Osteocyte (in vitro differentiated cells): ENCODE data around the gene ADAM10. TPM values are rescaled to one million over a fixed set of nuclear protein-coding genes. Genes with fewer than 3 reads are reported as not detected.

Experiments
- DNase-seq: peaks from one replicate; pipeline ENCODE4 v3.0.0; 2021; ENCODE audit warnings: mixed read lengths; ENCODE audit not compliant: unreplicated experiment; ENCODE audit errors: extremely low spot score
- H3K27ac Mint-ChIP-seq: one replicate; pipeline ENCODE4 v1.8.0; 2021; ENCODE audit warnings: mild to moderate bottlenecking, mixed read lengths; ENCODE audit not compliant: unreplicated experiment
- H3K27me3 Mint-ChIP-seq: one replicate; pipeline ENCODE4 v1.8.0; 2021; ENCODE audit warnings: mixed read lengths; ENCODE audit not compliant: unreplicated experiment
- H3K36me3 Mint-ChIP-seq: one replicate; pipeline ENCODE4 v1.8.0; 2021; ENCODE audit warnings: mixed read lengths; ENCODE audit not compliant: unreplicated experiment
- H3K4me1 Mint-ChIP-seq: one replicate; pipeline ENCODE4 v1.8.0; 2021; ENCODE audit warnings: mixed read lengths; ENCODE audit not compliant: unreplicated experiment
- H3K4me3 Mint-ChIP-seq: one replicate; pipeline ENCODE4 v1.8.0; 2021; ENCODE audit warnings: mild to moderate bottlenecking, moderate library complexity, mixed read lengths; ENCODE audit not compliant: unreplicated experiment
- H3K9me3 Mint-ChIP-seq: one replicate; pipeline ENCODE4 v1.8.0; 2021; ENCODE audit warnings: mixed read lengths; ENCODE audit not compliant: unreplicated experiment
- total RNA-seq: library from RNA; stranded (reverse); gene quantifications from 2 replicates; pipeline ENCODE4 v1.2.1, GENCODE V29; 2021
- TF ChIP-seq, protein P1 (sequence below): fragments of 200-600 bp; sonication (generic); IDR thresholded peaks from 2 replicates; pipeline ENCODE4 v1.5.0; 2021; ENCODE audit warnings: antibody characterized with exemption, mild to moderate bottlenecking, moderate library complexity

Gene ADAM10
- total RNA-seq, 1 donor from 2014 or later, result 169 TPM

DNA sequence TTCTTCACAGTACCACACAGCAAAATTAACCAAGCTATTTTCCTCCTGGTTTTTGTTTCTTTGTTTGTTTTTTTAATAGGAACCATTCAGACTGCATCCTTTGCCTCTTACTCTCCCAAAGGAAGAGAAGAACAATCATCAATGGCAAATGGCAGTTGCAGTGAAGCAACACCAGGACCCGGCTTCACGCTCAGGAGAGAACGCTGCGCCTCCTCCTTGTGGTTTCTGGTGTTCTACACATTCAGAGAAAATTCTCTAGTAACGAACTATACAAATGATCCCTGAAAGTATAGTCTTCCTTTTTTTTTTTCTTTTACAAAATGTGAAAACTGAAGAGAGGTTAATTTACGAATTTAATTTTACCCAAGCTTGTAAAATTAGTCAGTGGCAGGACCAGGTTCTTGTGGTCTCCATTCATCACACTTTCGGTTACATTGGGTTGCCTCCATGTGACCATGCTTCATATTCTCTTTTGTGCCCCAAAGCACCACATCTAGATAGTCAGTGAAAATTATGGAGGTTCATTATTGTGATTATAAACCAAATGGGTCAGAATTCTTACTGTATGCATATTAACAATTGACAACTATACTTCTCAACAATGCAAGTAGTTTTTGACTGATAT lies 11.0 kb upstream of the ADAM10 start:
- Mint-ChIP-seq H3K36me3 (no peaks in the 10 kb centered on the region), H3K4me3 (no peak overlapping the region), H3K27ac (no peak overlapping the region), H3K9me3 (peaks cover 6% of the 10 kb centered on the region), H3K27me3 (peaks cover 4% of the 10 kb centered on the region), H3K4me1 (no peaks in the 10 kb centered on the region)
- TF ChIP-seq, protein P1, sequence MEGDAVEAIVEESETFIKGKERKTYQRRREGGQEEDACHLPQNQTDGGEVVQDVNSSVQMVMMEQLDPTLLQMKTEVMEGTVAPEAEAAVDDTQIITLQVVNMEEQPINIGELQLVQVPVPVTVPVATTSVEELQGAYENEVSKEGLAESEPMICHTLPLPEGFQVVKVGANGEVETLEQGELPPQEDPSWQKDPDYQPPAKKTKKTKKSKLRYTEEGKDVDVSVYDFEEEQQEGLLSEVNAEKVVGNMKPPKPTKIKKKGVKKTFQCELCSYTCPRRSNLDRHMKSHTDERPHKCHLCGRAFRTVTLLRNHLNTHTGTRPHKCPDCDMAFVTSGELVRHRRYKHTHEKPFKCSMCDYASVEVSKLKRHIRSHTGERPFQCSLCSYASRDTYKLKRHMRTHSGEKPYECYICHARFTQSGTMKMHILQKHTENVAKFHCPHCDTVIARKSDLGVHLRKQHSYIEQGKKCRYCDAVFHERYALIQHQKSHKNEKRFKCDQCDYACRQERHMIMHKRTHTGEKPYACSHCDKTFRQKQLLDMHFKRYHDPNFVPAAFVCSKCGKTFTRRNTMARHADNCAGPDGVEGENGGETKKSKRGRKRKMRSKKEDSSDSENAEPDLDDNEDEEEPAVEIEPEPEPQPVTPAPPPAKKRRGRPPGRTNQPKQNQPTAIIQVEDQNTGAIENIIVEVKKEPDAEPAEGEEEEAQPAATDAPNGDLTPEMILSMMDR, result no peak
- DNase-seq, result no peak

DNA sequence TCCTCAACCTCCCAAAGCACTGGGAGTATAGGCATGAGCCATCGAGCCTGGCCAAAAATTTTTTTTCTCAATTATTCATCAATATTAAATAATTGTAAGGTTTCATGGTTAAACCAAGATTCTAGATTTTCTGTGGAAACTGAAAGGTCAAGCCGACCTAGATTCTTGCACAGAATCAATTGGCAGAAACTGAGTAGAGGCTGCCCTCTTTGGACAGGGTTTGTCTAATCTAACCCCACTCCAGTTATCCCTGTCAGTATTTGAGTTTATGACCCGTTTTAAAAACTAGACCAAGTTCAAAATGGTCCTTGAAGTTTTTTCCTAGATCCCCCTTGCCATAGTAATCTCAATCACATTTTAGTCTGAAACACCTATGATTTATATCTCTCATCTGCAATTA lies 8.6 kb upstream of the ADAM10 start:
- H3K27ac Mint-ChIP-seq, result no peak overlapping the region
- no peak for DNase-seq
- H3K4me1 Mint-ChIP-seq, result peaks cover 1% of the 10 kb centered on the region
- no peaks in the 10 kb centered on the region for H3K36me3 Mint-ChIP-seq
- H3K4me3 Mint-ChIP-seq, result no peak overlapping the region
- TF ChIP-seq, protein P1, result peak; percentile 52
- peaks cover 6% of the 10 kb centered on the region for H3K27me3 Mint-ChIP-seq
- H3K9me3 Mint-ChIP-seq, result no peaks in the 10 kb centered on the region

DNA sequence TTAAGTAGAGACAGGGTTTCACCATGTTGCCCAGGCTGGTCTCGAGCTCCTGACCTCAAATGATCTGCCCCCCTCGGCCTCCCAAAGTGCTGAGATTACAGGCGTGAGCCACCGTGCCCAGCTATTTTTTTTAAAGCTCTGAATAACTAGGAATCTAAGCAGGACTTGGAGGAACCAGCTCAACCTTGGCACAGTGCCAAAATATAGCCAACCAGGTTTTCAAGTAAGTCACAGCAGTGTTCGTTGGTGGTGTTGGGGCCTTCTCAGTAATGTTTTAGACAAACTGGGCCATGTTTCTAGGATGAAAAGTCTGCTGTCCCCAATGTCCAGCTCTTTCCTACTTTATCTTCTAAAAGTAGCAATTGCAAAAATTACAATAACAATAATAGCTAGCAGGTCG lies 6.4 kb upstream of the ADAM10 start:
- TF ChIP-seq, protein P1, result no peak
- Mint-ChIP-seq H3K27ac (no peak overlapping the region), H3K4me1 (peaks cover 1% of the 10 kb centered on the region), H3K9me3 (no peaks in the 10 kb centered on the region), H3K27me3 (peaks cover 6% of the 10 kb centered on the region), H3K4me3 (no peak overlapping the region), H3K36me3 (no peaks in the 10 kb centered on the region)
- no peak for DNase-seq

DNA sequence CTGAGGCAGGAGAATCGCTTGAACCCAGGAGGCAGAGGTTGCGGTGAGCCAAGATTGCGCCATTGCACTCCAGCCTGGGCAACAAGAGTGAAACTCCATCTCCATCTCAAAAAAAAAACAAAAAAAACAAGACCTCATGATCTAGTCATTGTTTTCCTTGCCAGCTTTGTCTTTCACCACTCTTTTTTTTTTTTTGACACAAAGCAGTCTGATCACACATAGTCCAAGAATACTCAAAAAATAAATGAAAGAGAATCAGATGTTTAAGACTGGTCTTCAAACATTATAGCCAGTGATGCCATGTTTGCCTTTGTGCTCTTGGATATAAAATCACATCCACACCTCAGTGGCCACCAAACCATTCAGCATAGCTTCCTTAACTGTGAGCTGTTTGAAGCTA lies 5.8 kb upstream of the ADAM10 start:
- Mint-ChIP-seq H3K4me1 (peaks cover 4% of the 10 kb centered on the region), H3K27ac (no peak overlapping the region), H3K36me3 (no peaks in the 10 kb centered on the region), H3K4me3 (no peak overlapping the region), H3K9me3 (no peaks in the 10 kb centered on the region), H3K27me3 (peaks cover 2% of the 10 kb centered on the region)
- no peak for DNase-seq
- TF ChIP-seq, protein P1, result no peak

DNA sequence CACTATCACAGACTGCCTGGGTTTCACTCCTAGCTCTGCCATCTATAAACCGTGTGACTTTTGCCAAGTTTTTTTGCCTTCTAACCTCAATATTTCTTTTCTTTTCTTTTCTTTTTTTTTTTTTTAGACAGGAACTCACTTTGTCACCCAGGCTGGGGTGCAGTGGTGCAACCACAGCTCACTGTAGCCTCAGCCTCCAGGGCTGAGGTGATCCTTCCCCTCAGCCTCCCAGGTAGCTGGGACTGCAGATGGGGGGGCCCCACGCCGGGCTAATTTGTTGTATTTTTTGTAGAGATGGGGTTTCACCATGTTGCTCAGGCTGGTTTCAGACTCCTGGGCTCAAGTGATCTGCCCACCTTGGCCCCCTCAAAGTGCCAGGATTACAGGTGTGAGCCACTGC lies 3.2 kb upstream of the ADAM10 start:
- TF ChIP-seq, protein P1, result no peak
- no peak for DNase-seq
- peaks cover 2% of the 10 kb centered on the region for H3K27me3 Mint-ChIP-seq
- no peaks in the 10 kb centered on the region for H3K36me3 Mint-ChIP-seq
- H3K4me1 Mint-ChIP-seq, result peaks cover 12% of the 10 kb centered on the region
- H3K9me3 Mint-ChIP-seq, result no peaks in the 10 kb centered on the region
- no peak overlapping the region for H3K27ac Mint-ChIP-seq
- H3K4me3 Mint-ChIP-seq, result no peak overlapping the region
